Measurements from ENCODE around the gene ARL14EP. TPM values are rescaled to one million over a fixed set of nuclear protein-coding genes. Genes with fewer than 3 reads are reported as not detected.

ARL14EP gene
- total and polyA plus RNA-seq, 9 donors, result 18.4 to 39.6 (median 27.7) TPM

DNA sequence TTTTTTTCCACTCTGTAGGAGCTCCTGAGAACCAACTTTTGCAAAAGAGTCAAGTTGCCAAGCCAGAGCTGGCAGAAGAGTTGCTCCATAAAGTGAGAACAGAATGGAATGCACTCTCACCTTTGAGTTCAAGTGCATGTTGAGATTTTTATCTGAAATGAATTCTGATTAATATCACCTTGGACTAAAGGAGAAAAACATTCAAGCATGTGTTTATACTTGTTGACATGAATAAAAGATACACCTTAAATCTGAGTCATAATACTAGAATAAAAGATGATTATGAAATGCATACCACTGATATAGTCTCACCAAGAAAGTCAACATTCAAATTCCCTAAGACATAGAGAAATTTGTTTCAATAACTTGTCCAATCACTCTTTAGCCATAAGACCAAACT lies 37.8 kb downstream of the ARL14EP start:
- TF ChIP-seq, protein P1, sequence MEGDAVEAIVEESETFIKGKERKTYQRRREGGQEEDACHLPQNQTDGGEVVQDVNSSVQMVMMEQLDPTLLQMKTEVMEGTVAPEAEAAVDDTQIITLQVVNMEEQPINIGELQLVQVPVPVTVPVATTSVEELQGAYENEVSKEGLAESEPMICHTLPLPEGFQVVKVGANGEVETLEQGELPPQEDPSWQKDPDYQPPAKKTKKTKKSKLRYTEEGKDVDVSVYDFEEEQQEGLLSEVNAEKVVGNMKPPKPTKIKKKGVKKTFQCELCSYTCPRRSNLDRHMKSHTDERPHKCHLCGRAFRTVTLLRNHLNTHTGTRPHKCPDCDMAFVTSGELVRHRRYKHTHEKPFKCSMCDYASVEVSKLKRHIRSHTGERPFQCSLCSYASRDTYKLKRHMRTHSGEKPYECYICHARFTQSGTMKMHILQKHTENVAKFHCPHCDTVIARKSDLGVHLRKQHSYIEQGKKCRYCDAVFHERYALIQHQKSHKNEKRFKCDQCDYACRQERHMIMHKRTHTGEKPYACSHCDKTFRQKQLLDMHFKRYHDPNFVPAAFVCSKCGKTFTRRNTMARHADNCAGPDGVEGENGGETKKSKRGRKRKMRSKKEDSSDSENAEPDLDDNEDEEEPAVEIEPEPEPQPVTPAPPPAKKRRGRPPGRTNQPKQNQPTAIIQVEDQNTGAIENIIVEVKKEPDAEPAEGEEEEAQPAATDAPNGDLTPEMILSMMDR (IDR thresholded peaks at IDR 0.05), result no peak
- no peak for TF ChIP-seq POLR2A (IDR thresholded peaks at IDR 0.05)
- no peak for TF ChIP-seq EP300 (IDR thresholded peaks at IDR 0.05)
- intact Hi-C loops (cut with DNase I), result no loop called here

DNA sequence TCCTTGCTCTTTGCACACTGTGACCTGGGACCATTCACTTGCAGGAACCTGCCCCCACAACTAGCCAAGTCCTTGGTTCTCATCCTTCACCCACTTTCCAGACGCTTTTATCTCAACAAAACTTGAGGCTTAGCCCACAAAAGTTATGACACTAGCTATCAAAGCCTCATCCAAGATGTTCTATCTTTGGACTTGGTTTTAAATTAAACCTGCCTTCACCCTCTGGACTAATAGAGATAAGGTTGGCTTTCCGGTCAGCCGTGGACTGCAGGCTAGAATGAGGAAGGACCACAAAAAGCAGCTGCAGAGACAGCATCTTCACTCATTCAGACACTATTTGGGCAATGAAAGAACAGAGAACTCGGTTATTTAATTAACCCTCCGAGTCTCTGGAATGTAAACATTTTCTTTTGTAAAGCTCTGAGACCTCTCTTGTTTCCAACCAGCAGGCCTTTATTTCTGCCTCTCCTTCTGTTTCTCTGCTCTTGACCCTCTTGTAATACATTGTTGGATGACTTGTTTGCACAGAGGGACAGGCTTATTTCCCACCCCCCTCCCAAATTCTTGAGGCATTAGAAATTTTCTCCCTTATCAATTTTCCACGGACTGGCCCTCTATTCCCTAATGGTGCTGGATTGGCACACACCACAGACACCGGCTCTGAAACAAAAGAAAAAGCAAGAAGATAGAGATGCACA lies 41.4 kb downstream of the ARL14EP start:
- 9 to 26% (median 9%) methylated on average over 7 of the region's 7 CpGs for WGBS, 3 donors
- H3K9me3 ChIP-seq, result no peaks in the 10 kb centered on the region
- no peaks in the 10 kb centered on the region for H3K36me3 ChIP-seq
- intact Hi-C loops (cut with DNase I), result no loop called here
- H3K27ac ChIP-seq, result no peak overlapping the region
- TF ChIP-seq POLR2A (IDR thresholded peaks at IDR 0.05), result no peak
- TF ChIP-seq, protein P1 (IDR thresholded peaks at IDR 0.05), result no peak
- TF ChIP-seq EP300 (IDR thresholded peaks at IDR 0.05), result no peak
- H3K4me1 ChIP-seq (ENCODE audit: insufficient read depth), result no peaks in the 10 kb centered on the region
- DNase-seq, result no peak
- no peaks in the 10 kb centered on the region for H3K27me3 ChIP-seq
- H3K4me3 ChIP-seq, result no peak overlapping the region

More for the DNA sequence above, 37.8 kb downstream of the ARL14EP start:
- Histone ChIP-seq H3K4me3 (no peak overlapping the region), H3K4me1 (ENCODE audit: insufficient read depth) (no peaks in the 10 kb centered on the region), H3K9me3 (no peaks in the 10 kb centered on the region), H3K27ac (no peak overlapping the region), H3K27me3 (no peaks in the 10 kb centered on the region), H3K36me3 (no peaks in the 10 kb centered on the region)
- no peak for DNase-seq

DNA sequence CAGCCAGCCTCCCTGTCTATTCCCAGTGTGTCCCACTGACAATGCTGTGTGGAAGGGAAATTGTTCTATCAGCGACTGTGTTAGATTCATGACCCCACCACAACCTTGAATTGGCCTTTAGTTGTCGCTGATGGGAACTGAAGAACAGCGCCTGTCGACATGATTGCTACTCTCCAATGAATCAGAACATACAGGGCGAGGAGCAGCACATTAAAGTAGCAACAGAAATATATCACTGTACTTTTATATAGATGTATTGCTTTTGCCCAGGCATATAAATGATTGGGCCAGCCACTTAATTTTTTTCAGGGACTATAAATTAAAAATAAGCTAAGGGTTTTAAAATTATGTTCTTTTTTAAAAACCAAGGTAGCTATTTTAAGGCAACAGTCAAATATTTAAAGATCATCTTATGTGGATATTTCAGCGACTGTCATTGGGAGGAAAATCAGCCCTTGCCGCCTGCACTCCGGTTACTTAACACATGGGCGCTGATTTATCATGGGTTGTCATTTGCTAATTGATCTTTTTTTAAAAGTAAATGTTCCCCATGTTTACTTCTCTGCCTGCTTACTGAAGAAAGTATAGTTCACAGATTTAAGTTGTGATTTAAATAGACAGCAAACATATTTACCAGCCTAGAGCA lies 42.1 kb downstream of the ARL14EP start:
- H3K27ac ChIP-seq, result no peak overlapping the region

DNA sequence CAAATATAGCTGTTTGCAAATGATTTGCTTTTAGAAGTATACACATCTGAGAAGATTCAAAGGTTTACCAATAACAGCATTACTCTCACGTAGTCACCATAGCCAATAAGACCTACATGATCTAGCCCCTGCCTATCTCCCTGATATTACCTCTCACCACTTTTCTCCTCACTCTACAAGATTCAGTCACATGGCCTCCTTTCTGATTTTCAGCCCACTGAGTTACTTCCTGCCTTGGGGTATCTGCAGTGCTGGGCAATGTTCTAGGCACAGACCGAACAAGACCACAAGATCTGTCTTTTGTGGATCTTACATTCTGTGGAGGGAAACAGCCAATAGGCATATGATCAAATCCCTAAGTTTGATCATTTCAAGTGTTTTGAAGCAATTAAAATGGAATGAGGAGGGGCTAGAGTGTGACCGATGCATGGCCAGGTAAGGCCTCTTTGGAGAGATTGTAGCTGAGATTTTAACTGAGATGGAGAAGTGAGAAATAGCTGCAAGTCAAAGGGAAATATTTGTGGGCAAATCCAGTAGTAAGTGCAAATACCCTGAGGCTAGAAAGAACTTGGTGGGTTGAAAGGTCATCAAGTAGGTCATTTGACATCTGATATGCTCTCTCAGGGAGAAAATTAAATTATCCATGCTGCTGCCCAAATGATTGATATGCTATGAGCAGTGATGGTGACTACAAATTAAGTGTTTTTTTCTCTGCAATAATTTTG lies 43.1 kb downstream of the ARL14EP start:
- H3K27me3 ChIP-seq, result no peaks in the 10 kb centered on the region
- H3K4me1 ChIP-seq (ENCODE audit: insufficient read depth), result no peaks in the 10 kb centered on the region
- intact Hi-C loops (cut with DNase I), result no loop called here
- no peak for DNase-seq
- no peaks in the 10 kb centered on the region for H3K9me3 ChIP-seq
- H3K27ac ChIP-seq, result no peak overlapping the region
- TF ChIP-seq, protein P1 (IDR thresholded peaks at IDR 0.05), result no peak
- TF ChIP-seq POLR2A (IDR thresholded peaks at IDR 0.05) (no peak), EP300 (IDR thresholded peaks at IDR 0.05) (no peak)
- no peak overlapping the region for H3K4me3 ChIP-seq
- 92 to 97% (median 94%) methylated on average over 3 of the region's 3 CpGs for WGBS, 3 donors
- H3K36me3 ChIP-seq, result no peaks in the 10 kb centered on the region

More for the DNA sequence above, 42.1 kb downstream of the ARL14EP start:
- no peaks in the 10 kb centered on the region for H3K4me1 ChIP-seq (ENCODE audit: insufficient read depth)
- H3K4me3 ChIP-seq, result no peak overlapping the region
- no peaks in the 10 kb centered on the region for H3K27me3 ChIP-seq
- no peaks in the 10 kb centered on the region for H3K9me3 ChIP-seq
- no peaks in the 10 kb centered on the region for H3K36me3 ChIP-seq
- no peak for TF ChIP-seq EP300 (IDR thresholded peaks at IDR 0.05)
- TF ChIP-seq, protein P1 (IDR thresholded peaks at IDR 0.05), result no peak
- intact Hi-C loops (cut with DNase I), result no loop called here
- DNase-seq, result no peak
- 82 to 86% (median 82%) methylated on average over 9 of the region's 9 CpGs for WGBS, 3 donors

Measured in ovary (tissue), 9 donors.